Skeletal muscle tissue (tissue), 4 donors: ENCODE measurements around the gene NEB. TPM values are rescaled to one million over a fixed set of nuclear protein-coding genes. Genes with fewer than 3 reads are reported as not detected.
A peak's percentile ranks its signal among the peaks of the same experiment; 100 is the strongest.

Experiments used
- H3K27ac ChIP-seq: one replicate; pipeline ENCODE4 v1.7.0; 2013; ENCODE audit warnings: mild to moderate bottlenecking, low read depth, low read length, inconsistent platforms
- H3K27me3 ChIP-seq, 3 donors: one replicate each; pipeline ENCODE4 v1.7.0; 2013; ENCODE audit warnings: low read length in 3 of 3; ENCODE audit not compliant: control insufficient read depth in 3 of 3, insufficient read depth in 3 of 3
- H3K36me3 ChIP-seq, 3 donors: one replicate each; pipeline ENCODE4 v1.7.0; 2013; ENCODE audit warnings: low read length in 3 of 3; ENCODE audit not compliant: control insufficient read depth in 3 of 3, insufficient read depth in 3 of 3
- H3K4me1 ChIP-seq, 3 donors: one replicate each; pipeline ENCODE4 v1.7.0; 2013; ENCODE audit warnings: low read length in 3 of 3, mild to moderate bottlenecking in 3 of 3; ENCODE audit not compliant: control insufficient read depth in 3 of 3, insufficient read depth in 3 of 3
- H3K4me3 ChIP-seq, 3 donors: one replicate each; pipeline ENCODE4 v1.7.0; 2013; ENCODE audit warnings: low read length in 3 of 3
- H3K9ac ChIP-seq, 3 donors: one replicate each; pipeline ENCODE4 v1.7.0; 2013; ENCODE audit warnings: low read length in 3 of 3, mild to moderate bottlenecking in 3 of 3, moderate library complexity in 2 of 3, low read depth in 1 of 3
- H3K9me3 ChIP-seq, 3 donors: one replicate each; pipeline ENCODE4 v1.7.0; 2013; ENCODE audit warnings: low read length in 3 of 3; ENCODE audit not compliant: control insufficient read depth in 3 of 3
- total RNA-seq: library from RNA; depleted of rRNA; stranded (reverse); fragments of >200 nt; gene quantifications from one replicate; pipeline ENCODE4 v1.2.3, GENCODE V29; 2014
- donor health status: Osteomylitis.

Gene NEB
- total RNA-seq, 1 donor from 2014 or later, result 833 TPM

DNA sequence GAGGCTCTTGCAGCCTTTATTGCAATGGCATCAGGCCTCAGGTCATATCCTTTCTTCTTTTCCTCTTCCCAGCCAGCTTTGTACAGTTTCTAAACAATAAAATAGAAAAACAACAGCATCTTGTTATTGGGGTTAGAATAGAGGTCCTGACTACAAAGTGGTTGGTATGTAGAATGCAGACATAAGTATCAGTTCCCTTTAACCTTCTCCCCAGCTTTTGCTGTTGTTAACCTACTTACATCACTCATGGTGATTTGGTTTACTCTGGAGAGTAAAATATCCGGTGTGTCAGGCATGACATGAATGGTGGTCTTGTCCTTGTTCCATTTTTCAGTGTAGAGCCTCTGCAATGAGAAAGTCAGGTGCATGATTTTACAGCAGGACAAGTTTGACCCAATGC is 69.8 kb downstream of the NEB start:
- H3K4me3 ChIP-seq, result no peak overlapping the region
- H3K4me1 ChIP-seq, result peaks cover 0 to 19% (median 17%) of the 10 kb centered on the region in 3 donors
- no peaks in the 10 kb centered on the region for H3K9me3 ChIP-seq
- H3K36me3 ChIP-seq, result peaks cover 72 to 89% (median 75%) of the 10 kb centered on the region in 3 donors
- H3K27me3 ChIP-seq, result no peaks in the 10 kb centered on the region
- no peak overlapping the region for H3K9ac ChIP-seq
- no peak overlapping the region for H3K27ac ChIP-seq

GRCh38 chr2:151661625-151662024 is 72.7 kb downstream of the NEB start:
- Histone ChIP-seq H3K4me3 (no peak overlapping the region), H3K9me3 (no peaks in the 10 kb centered on the region), H3K27me3 (no peaks in the 10 kb centered on the region), H3K27ac (no peak overlapping the region), H3K4me1 (peaks cover 0 to 16% (median 12%) of the 10 kb centered on the region in 3 donors), H3K36me3 (peaks cover 76 to 90% (median 83%) of the 10 kb centered on the region in 3 donors), H3K9ac (no peak overlapping the region)

DNA sequence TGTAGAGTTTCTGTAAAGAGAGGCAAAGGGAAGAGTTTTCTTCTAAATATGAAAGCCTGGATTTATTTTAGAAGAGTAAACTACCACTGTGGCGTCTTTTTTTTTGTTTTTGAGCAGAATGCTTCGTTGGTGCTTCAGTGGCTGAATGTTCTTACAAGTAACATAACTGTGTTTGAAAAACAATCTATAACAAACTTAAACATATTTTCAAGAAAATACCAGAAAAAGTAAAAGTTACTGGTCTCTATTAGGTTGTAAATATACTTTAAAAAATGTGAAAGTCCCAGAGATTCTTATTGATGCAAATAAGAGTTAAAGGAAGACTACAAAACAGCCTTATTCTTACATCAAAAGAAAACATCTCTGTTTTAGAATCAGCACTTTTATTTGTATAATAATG is 76.2 kb downstream of the NEB start:
- Histone ChIP-seq H3K9ac (no peak overlapping the region), H3K9me3 (no peaks in the 10 kb centered on the region), H3K4me1 (peaks cover 6 to 16% (median 15%) of the 10 kb centered on the region in 3 donors), H3K36me3 (peaks cover 59 to 92% (median 81%) of the 10 kb centered on the region in 3 donors), H3K4me3 (no peak overlapping the region), H3K27me3 (no peaks in the 10 kb centered on the region), H3K27ac (no peak overlapping the region)

- H3K27ac ChIP-seq, result no peak overlapping the region
- peaks cover 57 to 92% (median 77%) of the 10 kb centered on the region in 3 donors for H3K36me3 ChIP-seq
- H3K9me3 ChIP-seq, result no peaks in the 10 kb centered on the region
- H3K27me3 ChIP-seq, result no peaks in the 10 kb centered on the region
- no peak overlapping the region for H3K4me3 ChIP-seq
- H3K9ac ChIP-seq, result no peak overlapping the region
- H3K4me1 ChIP-seq, result peaks cover 6 to 15% (median 12%) of the 10 kb centered on the region in 3 donors
These were observed 76.6 kb downstream of the NEB start for GRCh38 chr2:151657667-151658076.

DNA sequence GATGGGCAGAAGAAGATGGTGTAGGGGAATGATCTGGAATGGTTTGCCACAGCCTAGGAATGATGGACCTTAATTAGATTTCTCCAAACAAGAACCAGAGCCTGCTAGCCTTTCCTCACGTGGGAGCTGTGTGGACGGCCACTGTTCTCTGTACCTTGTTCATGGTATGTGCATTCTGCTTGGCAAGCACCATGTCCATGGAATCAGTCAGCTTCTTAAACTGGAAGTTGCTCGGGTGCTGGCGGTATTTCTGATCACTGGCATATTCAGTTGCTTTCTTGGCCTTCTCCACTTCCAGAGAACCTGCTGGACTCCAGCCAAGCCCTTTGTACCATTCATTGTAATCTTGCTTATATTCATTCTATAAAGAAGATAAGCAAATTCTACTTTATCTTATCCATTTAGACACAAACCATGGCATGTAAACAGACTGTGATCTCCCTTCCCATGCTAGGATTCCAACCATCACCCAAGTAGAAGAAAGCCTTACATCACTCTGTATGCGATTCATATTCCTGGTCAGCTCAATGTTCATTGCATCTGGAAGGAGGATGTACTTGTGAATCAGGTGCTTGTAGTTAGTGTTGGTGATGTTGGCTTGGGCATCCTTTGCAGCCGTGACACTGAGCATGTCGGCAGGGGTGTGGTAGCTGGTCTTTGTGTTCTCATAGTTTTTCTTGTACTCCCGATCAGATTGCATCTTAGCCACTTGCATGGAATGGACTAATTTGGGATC is 78.4 kb downstream of the NEB start:
- Histone ChIP-seq H3K27me3 (no peaks in the 10 kb centered on the region), H3K36me3 (peaks cover 49 to 85% (median 66%) of the 10 kb centered on the region in 3 donors), H3K27ac (no peak overlapping the region), H3K4me1 (peaks cover 11 to 17% (median 12%) of the 10 kb centered on the region in 3 donors), H3K9me3 (no peaks in the 10 kb centered on the region), H3K9ac (no peak overlapping the region), H3K4me3 (no peak overlapping the region)

DNA sequence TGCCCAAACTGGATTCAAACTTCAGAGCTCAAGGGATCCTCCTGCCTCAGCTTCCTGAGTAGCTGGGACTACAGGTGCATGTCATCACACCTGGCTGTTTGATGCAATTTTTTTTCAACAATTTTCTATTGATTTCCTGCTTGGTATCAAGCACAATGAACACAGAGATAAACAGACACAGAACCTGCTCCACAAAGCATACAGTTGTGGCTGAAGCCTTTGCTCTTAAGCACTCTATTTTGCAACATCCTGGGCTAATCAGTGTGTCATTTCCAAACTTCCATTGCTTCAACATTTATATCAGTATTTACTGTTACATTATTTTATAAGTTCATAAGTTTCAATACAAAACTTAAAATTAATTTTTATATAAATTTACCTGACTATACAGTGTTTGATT is 79.4 kb downstream of the NEB start:
- Histone ChIP-seq H3K9me3 (no peaks in the 10 kb centered on the region), H3K4me1 (peaks cover 11 to 21% (median 19%) of the 10 kb centered on the region in 3 donors), H3K27me3 (no peaks in the 10 kb centered on the region), H3K27ac (no peak overlapping the region), H3K4me3 (no peak overlapping the region), H3K36me3 (peaks cover 44 to 84% (median 67%) of the 10 kb centered on the region in 3 donors), H3K9ac (no peak overlapping the region)

- Histone ChIP-seq H3K9me3 (no peaks in the 10 kb centered on the region), H3K4me3 (no peak overlapping the region), H3K9ac (no peak overlapping the region), H3K27me3 (no peaks in the 10 kb centered on the region), H3K27ac (no peak overlapping the region), H3K36me3 (peaks cover 49 to 88% (median 67%) of the 10 kb centered on the region in 3 donors), H3K4me1 (peaks cover 11 to 21% (median 19%) of the 10 kb centered on the region in 3 donors)
These were observed 80.2 kb downstream of the NEB start for GRCh38 chr2:151654085-151654484.

GRCh38 chr2:151651274-151651673 is 83.0 kb downstream of the NEB start:
- Histone ChIP-seq H3K36me3 (peaks cover 43 to 86% (median 67%) of the 10 kb centered on the region in 3 donors), H3K9ac (no peak overlapping the region), H3K4me3 (no peak overlapping the region), H3K4me1 (peaks cover 11 to 19% (median 18%) of the 10 kb centered on the region in 3 donors), H3K27me3 (no peaks in the 10 kb centered on the region), H3K27ac (no peak overlapping the region), H3K9me3 (no peaks in the 10 kb centered on the region)

GRCh38 chr2:151650456-151650855 is 83.8 kb downstream of the NEB start:
- Histone ChIP-seq H3K4me3 (no peak overlapping the region), H3K27me3 (no peaks in the 10 kb centered on the region), H3K9me3 (no peaks in the 10 kb centered on the region), H3K27ac (peak overlapping the region; percentile 44), H3K4me1 (peaks cover 4 to 17% (median 14%) of the 10 kb centered on the region in 3 donors), H3K36me3 (peaks cover 43 to 85% (median 68%) of the 10 kb centered on the region in 3 donors), H3K9ac (no peak overlapping the region)

DNA sequence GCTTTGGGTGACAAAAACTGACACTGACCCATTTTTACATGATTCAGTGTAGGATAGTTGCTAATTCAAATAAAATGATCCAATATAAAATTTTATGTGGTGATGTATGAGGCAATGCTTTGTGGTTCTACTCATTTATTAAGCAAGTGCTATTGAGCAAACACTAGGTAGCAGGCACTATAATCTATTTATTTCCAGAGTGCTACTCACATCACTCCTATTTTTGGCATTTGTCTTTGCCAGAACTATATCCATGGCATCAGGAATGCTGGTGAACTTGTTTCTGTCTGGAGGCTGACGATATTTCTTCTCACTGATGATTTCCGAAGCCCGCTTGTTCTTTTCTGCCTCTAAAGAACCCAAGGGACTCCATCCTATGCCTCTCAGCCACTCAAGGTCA is 84.3 kb downstream of the NEB start:
- Histone ChIP-seq H3K27me3 (no peaks in the 10 kb centered on the region), H3K4me1 (peaks cover 4 to 17% (median 14%) of the 10 kb centered on the region in 3 donors), H3K9me3 (no peaks in the 10 kb centered on the region), H3K36me3 (peaks cover 43 to 84% (median 67%) of the 10 kb centered on the region in 3 donors), H3K27ac (peak overlapping the region; percentile 44), H3K9ac (no peak overlapping the region), H3K4me3 (no peak overlapping the region)
